ENCODE results near the gene RPL28.

RPL28 gene

GRCh38 chr19:55441692-55442321, 56.1 kb downstream of the RPL28 start:
- TF ChIP-seq POLR2AphosphoS5 (IDR thresholded peaks at IDR 0.05; ENCODE audit: low read depth, low read length) (no peak), REST (IDR thresholded peaks at IDR 0.05; ENCODE audit: insufficient read depth in 1 of 2, low read depth in 2 of 2, low read length in 2 of 2) (no peak), SIN3A (IDR thresholded peaks at IDR 0.05; ENCODE audit: borderline replicate concordance, insufficient read depth, low read length) (no peak), TAF1 (IDR thresholded peaks at IDR 0.05; ENCODE audit: borderline replicate concordance, insufficient read depth, low read length) (no peak), FOXP2 (optimal IDR thresholded peaks at IDR 0.05; ENCODE audit: borderline replicate concordance, extremely low read depth, extremely low read length, insufficient read depth) (no peak)

GRCh38 chr19:55442372-55442961, 56.7 kb downstream of the RPL28 start:
- TF ChIP-seq REST (IDR thresholded peaks at IDR 0.05; ENCODE audit: insufficient read depth in 1 of 2, low read depth in 2 of 2, low read length in 2 of 2): no peak
- TF ChIP-seq FOXP2 (optimal IDR thresholded peaks at IDR 0.05; ENCODE audit: borderline replicate concordance, extremely low read depth, extremely low read length, insufficient read depth): no peak
- TF ChIP-seq TAF1 (IDR thresholded peaks at IDR 0.05; ENCODE audit: borderline replicate concordance, insufficient read depth, low read length): no peak
- TF ChIP-seq POLR2AphosphoS5 (IDR thresholded peaks at IDR 0.05; ENCODE audit: low read depth, low read length): no peak
- no peak for TF ChIP-seq SIN3A (IDR thresholded peaks at IDR 0.05; ENCODE audit: borderline replicate concordance, insufficient read depth, low read length)

- no peak for TF ChIP-seq TAF1 (IDR thresholded peaks at IDR 0.05; ENCODE audit: borderline replicate concordance, insufficient read depth, low read length)
- no peak for TF ChIP-seq SIN3A (IDR thresholded peaks at IDR 0.05; ENCODE audit: borderline replicate concordance, insufficient read depth, low read length)
- TF ChIP-seq FOXP2 (optimal IDR thresholded peaks at IDR 0.05; ENCODE audit: borderline replicate concordance, extremely low read depth, extremely low read length, insufficient read depth): no peak
- TF ChIP-seq POLR2AphosphoS5 (IDR thresholded peaks at IDR 0.05; ENCODE audit: low read depth, low read length): no peak
- TF ChIP-seq REST (IDR thresholded peaks at IDR 0.05; ENCODE audit: insufficient read depth in 1 of 2, low read depth in 2 of 2, low read length in 2 of 2): no peak
These were observed 57.5 kb downstream of the RPL28 start, which contains the start of gene SHISA7 for GRCh38 chr19:55443045-55443823. TSS of gene SHISA7 (minus strand) at chr19:55443300. CDS start at chr19:55442863, 437 bp downstream.

- no peak for TF ChIP-seq FOXP2 (optimal IDR thresholded peaks at IDR 0.05; ENCODE audit: borderline replicate concordance, extremely low read depth, extremely low read length, insufficient read depth)
- no peak for TF ChIP-seq REST (IDR thresholded peaks at IDR 0.05; ENCODE audit: insufficient read depth in 1 of 2, low read depth in 2 of 2, low read length in 2 of 2)
These were observed 58.2 kb downstream of the RPL28 start for GRCh38 chr19:55443824-55444480.

Data from PFSK-1 (cell line).